ENCODE measurements around the gene MYT1. TPM values are rescaled to one million over a fixed set of nuclear protein-coding genes. Genes with fewer than 3 reads are reported as not detected.

Gene MYT1
- total RNA-seq, 4 donors from 2014 or later: not detected

GRCh38 chr20:64192406-64192805, 28.2 kb downstream of the MYT1 start:
- WGBS: 73% methylated on average over 3 of the region's 9 CpGs
- no peak for DNase-seq (ENCODE audit: extremely low spot score)
- H3K4me3 ChIP-seq: no peak overlapping the region
- no peaks in the 10 kb centered on the region for H3K36me3 ChIP-seq
- H3K9me3 ChIP-seq: no peaks in the 10 kb centered on the region
- TF ChIP-seq POLR2A (IDR thresholded peaks at IDR 0.05; ENCODE audit: low read depth): no peak
- no peak for TF ChIP-seq POLR2AphosphoS5 (IDR thresholded peaks at IDR 0.05)
- no peak for TF ChIP-seq CTCF (IDR thresholded peaks at IDR 0.05)
- TF ChIP-seq EP300 (IDR thresholded peaks at IDR 0.05): no peak
- peaks cover 0 to 71% (median 4%) of the 10 kb centered on the region in 4 donors for H3K27me3 ChIP-seq
- intact Hi-C loops (cut with DNase I): no loop called here
- no peaks in the 10 kb centered on the region for H3K4me1 ChIP-seq
- H3K27ac ChIP-seq (replicated peaks in 1 of 4): no peak overlapping the region

- no peak overlapping the region for H3K4me3 ChIP-seq
- no peaks in the 10 kb centered on the region for H3K9me3 ChIP-seq
- WGBS: 58% methylated on average over 3 of the region's 3 CpGs
- H3K36me3 ChIP-seq: no peaks in the 10 kb centered on the region
- DNase-seq (ENCODE audit: extremely low spot score): no peak
- TF ChIP-seq POLR2A (IDR thresholded peaks at IDR 0.05; ENCODE audit: low read depth): no peak
- TF ChIP-seq CTCF (IDR thresholded peaks at IDR 0.05): no peak
- TF ChIP-seq POLR2AphosphoS5 (IDR thresholded peaks at IDR 0.05): no peak
- TF ChIP-seq EP300 (IDR thresholded peaks at IDR 0.05): no peak
- H3K27ac ChIP-seq (replicated peaks in 1 of 4): no peak overlapping the region
- intact Hi-C loops (cut with DNase I): no loop called here
- H3K27me3 ChIP-seq: peaks cover 0 to 75% (median 4%) of the 10 kb centered on the region in 4 donors
- H3K4me1 ChIP-seq: no peaks in the 10 kb centered on the region
Measured at GRCh38 chr20:64193058-64193457, 28.8 kb downstream of the MYT1 start.

DNA sequence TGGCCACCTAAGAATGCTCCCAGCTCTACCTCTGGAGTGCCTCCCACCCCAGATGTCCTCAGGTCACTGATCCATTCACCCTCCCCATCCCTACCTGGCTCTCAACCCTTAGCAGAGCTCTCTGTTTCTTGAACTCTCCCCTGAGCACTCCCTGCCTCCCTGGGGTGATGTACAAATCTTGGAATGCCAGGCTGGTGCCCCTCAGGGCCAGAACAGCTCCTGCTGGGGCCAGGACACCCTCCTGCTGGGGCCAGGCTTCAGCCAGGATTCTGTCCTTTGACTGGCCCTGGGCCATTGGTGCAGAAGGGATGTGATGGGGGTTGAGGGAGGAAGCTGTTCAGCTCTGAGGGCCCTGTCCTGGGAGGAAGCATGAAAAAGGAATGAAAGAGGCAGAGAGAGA, 30.0 kb downstream of the MYT1 start:
- Histone ChIP-seq H3K36me3 (no peaks in the 10 kb centered on the region), H3K9me3 (no peaks in the 10 kb centered on the region), H3K4me3 (no peak overlapping the region), H3K27ac (replicated peaks in 1 of 4) (no peak overlapping the region), H3K4me1 (no peaks in the 10 kb centered on the region), H3K27me3 (peaks cover 0 to 79% (median 7%) of the 10 kb centered on the region in 4 donors)
- TF ChIP-seq EP300 (IDR thresholded peaks at IDR 0.05) (no peak), CTCF (IDR thresholded peaks at IDR 0.05) (no peak)
- no peak for DNase-seq (ENCODE audit: extremely low spot score)
- intact Hi-C loops (cut with DNase I): no loop called here

- Histone ChIP-seq H3K27ac (replicated peaks in 1 of 4) (no peak overlapping the region), H3K4me3 (no peak overlapping the region), H3K36me3 (no peaks in the 10 kb centered on the region), H3K9me3 (no peaks in the 10 kb centered on the region), H3K4me1 (no peaks in the 10 kb centered on the region), H3K27me3 (peaks cover 0 to 77% (median 7%) of the 10 kb centered on the region in 4 donors)
- 81% methylated on average over 15 of the region's 15 CpGs for WGBS
- TF ChIP-seq POLR2A (IDR thresholded peaks at IDR 0.05; ENCODE audit: low read depth) (no peak), CTCF (IDR thresholded peaks at IDR 0.05) (no peak), POLR2AphosphoS5 (IDR thresholded peaks at IDR 0.05) (no peak), EP300 (IDR thresholded peaks at IDR 0.05) (no peak)
- intact Hi-C loops (cut with DNase I): no loop called here
- DNase-seq (ENCODE audit: extremely low spot score): no peak
Measured at GRCh38 chr20:64196309-64196708, 32.1 kb downstream of the MYT1 start.

GRCh38 chr20:64196847-64197306, 32.6 kb downstream of the MYT1 start:
- Histone ChIP-seq H3K27me3 (peaks cover 0 to 73% (median 7%) of the 10 kb centered on the region in 4 donors), H3K4me3 (no peak overlapping the region), H3K27ac (replicated peaks in 1 of 4) (no peak overlapping the region), H3K36me3 (no peaks in the 10 kb centered on the region), H3K9me3 (no peaks in the 10 kb centered on the region), H3K4me1 (no peaks in the 10 kb centered on the region)
- no peak for DNase-seq (ENCODE audit: extremely low spot score)
- WGBS: 77% methylated on average over 11 of the region's 11 CpGs
- TF ChIP-seq CTCF (IDR thresholded peaks at IDR 0.05): no peak
- no peak for TF ChIP-seq EP300 (IDR thresholded peaks at IDR 0.05)
- TF ChIP-seq POLR2AphosphoS5 (IDR thresholded peaks at IDR 0.05): no peak
- TF ChIP-seq POLR2A (IDR thresholded peaks at IDR 0.05; ENCODE audit: low read depth): no peak
- intact Hi-C loops (cut with DNase I): no loop called here
